Panc1 (cell line): ENCODE results near the gene YY1. TPM values are rescaled to one million over a fixed set of nuclear protein-coding genes. Genes with fewer than 3 reads are reported as not detected.
"Not testable (repeated sequence)": the region's sequence is repeated elsewhere in the genome, so short reads cannot be mapped to it uniquely, and the experiment has no call there.

Experiments used
- ATAC-seq: fragments of 200-7000 bp; cut with Tn5 transposase; 2 replicates; pipeline ENCODE4 v1.9.1; 2020; ENCODE audit warnings: mild to moderate bottlenecking, moderate library complexity
- BruUV-seq: library from RNA; stranded (reverse); fragments of 400-500 nt; replicated peaks from 2 replicates; lab custom pipeline; 2021; lab: Mats Ljungman, UMichigan
- CTCF ChIA-PET: fragments of 300-600 bp; sonication (Branson Sonifier 250); formaldehyde crosslinking; loops from one replicate; lab custom pipeline; 2022; ENCODE audit warnings: antibody characterized with exemption; lab: Charles Lee
- POLR2A ChIA-PET: fragments of 300-600 bp; sonication (Branson Sonifier 250); formaldehyde crosslinking; loops from one replicate; lab custom pipeline; 2022; ENCODE audit warnings: antibody characterized with exemption; lab: Charles Lee
- DNase-seq: peaks from one replicate; pipeline ENCODE4 v3.0.0-alpha.2; 2010; ENCODE audit warnings: low read depth, low spot score
- H3K27ac ChIP-seq: 2 replicates; pipeline ENCODE4 v1.5.1; 2011; ENCODE audit warnings: mild to moderate bottlenecking, low read length, inconsistent platforms
- H3K27me3 ChIP-seq: fragments of 200-500 bp; sonication (Bioruptor generic); 2 replicates; pipeline ENCODE4 v1.6.0; 2014; ENCODE audit warnings: low read length, inconsistent platforms; ENCODE audit not compliant: control insufficient read depth, insufficient read depth
- H3K36me3 ChIP-seq: fragments of 200-500 bp; sonication (Bioruptor generic); 2 replicates; pipeline ENCODE4 v1.5.1; 2014; ENCODE audit warnings: inconsistent platforms, mild to moderate bottlenecking, low read length, moderate library complexity; ENCODE audit not compliant: control insufficient read depth, insufficient read depth
- H3K4me1 ChIP-seq: 2 replicates; pipeline ENCODE4 v1.5.1; 2011; ENCODE audit warnings: inconsistent platforms, mild to moderate bottlenecking, low read length, moderate library complexity; ENCODE audit not compliant: control insufficient read depth, insufficient read depth
- H3K4me3 ChIP-seq, 2 experiments: 2 replicates each; pipeline ENCODE4 v1.5.1; 2011 to 2012; ENCODE audit warnings: low read depth in 2 of 2, low read length in 2 of 2, mild to moderate bottlenecking in 2 of 2, inconsistent platforms in 1 of 2, moderate library complexity in 1 of 2
- H3K9me3 ChIP-seq: fragments of 200-500 bp; sonication (Bioruptor generic); 2 replicates; pipeline ENCODE4 v1.5.1; 2014; ENCODE audit warnings: low read depth, mild to moderate bottlenecking, inconsistent platforms, low read length, moderate library complexity; ENCODE audit not compliant: control insufficient read depth, insufficient read depth
- POLR2AphosphoS5 ChIP-seq: IDR thresholded peaks from 2 replicates; pipeline ENCODE4 v1.6.1; 2012; ENCODE audit warnings: mild to moderate bottlenecking, low read depth, low read length, moderate library complexity
- REST ChIP-seq, 2 experiments: IDR thresholded peaks; 2 replicates each; pipeline ENCODE4 v1.6.1; 2011 to 2012; ENCODE audit warnings: low read depth in 2 of 2, control low read depth in 1 of 2, low read length in 1 of 2, mild to moderate bottlenecking in 1 of 2, moderate library complexity in 1 of 2; ENCODE audit not compliant: insufficient read depth in 1 of 2
- SIN3A ChIP-seq: IDR thresholded peaks from 2 replicates; pipeline ENCODE4 v1.6.1; 2012; ENCODE audit warnings: low read depth, mild to moderate bottlenecking, low read length, moderate library complexity, borderline replicate concordance; ENCODE audit not compliant: insufficient read depth
- TCF7L2 ChIP-seq: IDR thresholded peaks from 2 replicates; pipeline ENCODE4 v1.6.1; 2011; ENCODE audit warnings: mild to moderate bottlenecking, low read depth, low read length, inconsistent platforms
- in situ Hi-C: cut with HindIII; loops from 2 replicates; pipeline ENCODE4 v1.10.0; 2016; ENCODE audit warnings: low sequenced_read_pairs, low pct_unique_long_range_greater_than_20kb
- intact Hi-C: fragments of 100-400 bp; cut with micrococcal nuclease; formaldehyde crosslinking; loops from one replicate; pipeline ENCODE4 v1.10.0; 2022; ENCODE audit not compliant: unreplicated experiment
- total RNA-seq: library from RNA; stranded (reverse); gene quantifications from one replicate; pipeline ENCODE4 v1.2.1, GENCODE V29; 2021; ENCODE audit not compliant: unreplicated experiment
- TF ChIP-seq, protein P1 (sequence below): fragments of 450-650 bp; IDR thresholded peaks from 2 replicates; pipeline ENCODE4 v1.5.1; 2017; ENCODE audit warnings: mild to moderate bottlenecking

The YY1 gene
- total RNA-seq, 1 experiment from 2014 or later, result 71.3 TPM

GRCh38 chr14:100203962-100204834, 34.7 kb upstream of the YY1 start:
- no peak for TF ChIP-seq REST (IDR thresholded peaks at IDR 0.05; ENCODE audit: insufficient read depth in 1 of 2, low read depth in 2 of 2, low read length in 1 of 2)
- TF ChIP-seq SIN3A, result no peak
- TF ChIP-seq TCF7L2, result no peak
- TF ChIP-seq, protein P1, sequence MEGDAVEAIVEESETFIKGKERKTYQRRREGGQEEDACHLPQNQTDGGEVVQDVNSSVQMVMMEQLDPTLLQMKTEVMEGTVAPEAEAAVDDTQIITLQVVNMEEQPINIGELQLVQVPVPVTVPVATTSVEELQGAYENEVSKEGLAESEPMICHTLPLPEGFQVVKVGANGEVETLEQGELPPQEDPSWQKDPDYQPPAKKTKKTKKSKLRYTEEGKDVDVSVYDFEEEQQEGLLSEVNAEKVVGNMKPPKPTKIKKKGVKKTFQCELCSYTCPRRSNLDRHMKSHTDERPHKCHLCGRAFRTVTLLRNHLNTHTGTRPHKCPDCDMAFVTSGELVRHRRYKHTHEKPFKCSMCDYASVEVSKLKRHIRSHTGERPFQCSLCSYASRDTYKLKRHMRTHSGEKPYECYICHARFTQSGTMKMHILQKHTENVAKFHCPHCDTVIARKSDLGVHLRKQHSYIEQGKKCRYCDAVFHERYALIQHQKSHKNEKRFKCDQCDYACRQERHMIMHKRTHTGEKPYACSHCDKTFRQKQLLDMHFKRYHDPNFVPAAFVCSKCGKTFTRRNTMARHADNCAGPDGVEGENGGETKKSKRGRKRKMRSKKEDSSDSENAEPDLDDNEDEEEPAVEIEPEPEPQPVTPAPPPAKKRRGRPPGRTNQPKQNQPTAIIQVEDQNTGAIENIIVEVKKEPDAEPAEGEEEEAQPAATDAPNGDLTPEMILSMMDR, result no peak
- no peak for TF ChIP-seq POLR2AphosphoS5
- ATAC-seq (no peak), DNase-seq (no peak)
- ChIA-PET POLR2A (no interaction called here), CTCF (interaction anchor here (0.6 kb wide), 1 partner anchor 258 kb away, joined by 5 read pairs; no protein-coding TSS in a partner anchor)
- BruUV-seq, result no TSS peak
- H3K27ac ChIP-seq, result no peak overlapping the region
- in situ Hi-C loops, result no loop called here
- H3K4me1 ChIP-seq, result no peaks in the 10 kb centered on the region
- H3K4me3 ChIP-seq, result no peak overlapping the region
- no peaks in the 10 kb centered on the region for H3K27me3 ChIP-seq
- intact Hi-C loops, result no loop called here
- H3K36me3 ChIP-seq, result no peaks in the 10 kb centered on the region
- no peaks in the 10 kb centered on the region for H3K9me3 ChIP-seq

DNA sequence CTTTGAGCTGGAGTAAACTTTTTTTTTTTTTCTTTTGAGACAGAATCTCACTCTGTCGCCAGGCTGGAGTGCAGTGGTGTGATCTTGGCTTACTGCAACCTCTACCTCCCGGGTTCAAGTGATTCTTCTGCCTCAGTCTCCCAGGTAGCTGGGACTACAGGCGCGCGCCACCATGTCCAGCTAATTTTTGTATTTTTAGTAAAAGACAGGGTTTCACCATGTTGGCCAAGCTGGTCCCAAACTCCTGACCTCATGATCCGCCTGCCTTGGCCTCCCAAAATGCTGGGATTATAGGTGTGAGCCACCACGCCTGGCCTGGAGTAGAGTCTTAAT, 34.1 kb upstream of the YY1 start:
- H3K36me3 ChIP-seq, DNase-seq, BruUV-seq, H3K4me1 ChIP-seq, H3K27me3 ChIP-seq, in situ Hi-C loops, ATAC-seq, intact Hi-C loops, H3K9me3 ChIP-seq, H3K27ac ChIP-seq, H3K4me3 ChIP-seq, CTCF ChIA-PET, POLR2A ChIA-PET: not testable (repeated sequence)

DNA sequence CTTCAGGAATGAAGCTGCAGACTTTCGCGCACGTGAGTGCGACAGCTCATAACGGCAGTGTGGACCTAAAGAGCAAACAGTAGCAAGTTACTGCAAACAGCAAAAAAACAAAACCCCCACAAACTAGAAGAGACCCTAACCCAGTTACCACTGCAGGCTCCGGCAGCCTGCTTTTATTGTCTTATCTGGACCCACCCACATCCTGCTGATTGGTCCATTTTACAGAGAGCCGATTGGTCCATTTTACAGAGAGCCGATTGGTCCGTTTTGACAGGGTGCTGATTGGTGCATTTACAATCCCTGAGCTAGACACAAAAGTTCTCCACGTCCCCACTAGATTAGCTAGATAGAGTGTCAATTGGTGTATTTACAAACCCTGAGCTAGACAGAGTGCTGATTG, 31.4 kb upstream of the YY1 start:
- ATAC-seq, BruUV-seq, H3K9me3 ChIP-seq, H3K4me1 ChIP-seq, POLR2A ChIA-PET, DNase-seq, in situ Hi-C loops, H3K4me3 ChIP-seq, H3K27me3 ChIP-seq, H3K27ac ChIP-seq, CTCF ChIA-PET, intact Hi-C loops, H3K36me3 ChIP-seq: not testable (repeated sequence)

GRCh38 chr14:100208136-100208535, 30.8 kb upstream of the YY1 start:
- H3K4me3 ChIP-seq, H3K27ac ChIP-seq, in situ Hi-C loops, H3K27me3 ChIP-seq, H3K9me3 ChIP-seq, POLR2A ChIA-PET, ATAC-seq, DNase-seq, H3K36me3 ChIP-seq, BruUV-seq, H3K4me1 ChIP-seq, CTCF ChIA-PET, intact Hi-C loops: not testable (repeated sequence)
